Stimulated activated naive CD8-positive, alpha-beta T cell treated with anti-CD3 and anti-CD28 coated beads, Interleukin-15, Interleukin-2, amounts not matched to agents 100 ng/mL and 50 ng/mL, for 24 hours (primary cell): ENCODE data around the gene FANCG.

ENCODE experiments used
- H3K27ac Mint-ChIP-seq: one replicate; pipeline ENCODE4 v1.8.0; 2021; ENCODE audit warnings: mild to moderate bottlenecking, mixed read lengths
- H3K27me3 Mint-ChIP-seq: one replicate; pipeline ENCODE4 v1.8.0; 2021; ENCODE audit warnings: mixed read lengths
- H3K36me3 Mint-ChIP-seq: one replicate; pipeline ENCODE4 v1.8.0; 2021; ENCODE audit warnings: low read depth, mixed read lengths
- H3K4me1 Mint-ChIP-seq: one replicate; pipeline ENCODE4 v1.8.0; 2021; ENCODE audit warnings: low read depth, mixed read lengths
- H3K4me3 Mint-ChIP-seq: one replicate; pipeline ENCODE4 v1.8.0; 2021; ENCODE audit warnings: mild to moderate bottlenecking, mixed read lengths
- H3K9me3 Mint-ChIP-seq: one replicate; pipeline ENCODE4 v1.8.0; 2021; ENCODE audit warnings: mixed read lengths

The FANCG gene

DNA sequence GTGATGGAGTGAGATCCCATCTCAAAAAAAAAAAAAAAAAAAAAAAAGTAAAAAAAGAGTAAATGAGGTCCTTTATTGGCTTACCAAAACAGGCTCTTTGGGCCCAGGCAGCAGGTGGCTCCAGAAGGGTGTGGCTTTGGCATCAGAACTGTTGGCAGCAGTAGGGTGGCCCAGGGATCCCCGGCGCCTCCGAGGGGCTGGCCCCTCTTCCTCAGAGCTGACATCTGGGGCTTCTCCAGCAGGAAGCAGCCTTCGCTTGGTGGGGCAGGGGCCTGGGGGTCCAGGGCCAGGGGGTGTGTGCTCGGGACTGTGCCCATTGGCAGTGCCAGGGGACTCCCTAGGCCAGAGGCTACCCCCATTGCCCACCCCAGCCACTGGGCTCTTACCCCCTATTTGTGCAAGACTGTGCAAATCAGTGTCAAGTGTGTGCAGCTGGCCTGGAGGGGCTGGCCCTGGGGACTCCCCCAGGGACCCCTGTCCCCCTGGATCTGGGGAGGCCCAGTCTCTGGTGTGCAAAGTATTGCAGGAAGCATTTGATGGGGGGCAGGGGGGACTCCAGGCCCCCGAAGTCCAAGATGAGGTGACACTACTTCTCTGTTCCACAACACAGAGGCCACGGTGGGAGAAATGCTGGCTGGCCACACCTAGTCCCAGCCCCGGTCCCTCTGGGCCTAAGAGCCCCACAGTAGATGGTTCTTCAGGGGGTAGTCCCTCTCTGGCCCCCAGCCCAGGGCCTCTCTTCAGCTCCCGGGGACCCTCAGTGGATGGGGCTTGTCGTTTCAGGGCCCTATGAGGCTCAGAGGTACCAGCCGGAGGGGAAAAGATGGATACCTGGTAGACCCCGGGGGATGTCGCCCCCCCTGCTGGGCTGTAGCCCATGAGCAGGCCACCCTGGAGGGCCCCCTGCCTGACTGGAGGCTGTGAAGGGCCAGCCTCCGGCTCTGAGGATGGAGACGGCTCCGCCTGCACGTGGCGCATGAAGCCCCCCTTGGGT lies 27.9 kb upstream of the FANCG start:
- peaks cover 3% of the 10 kb centered on the region for H3K36me3 Mint-ChIP-seq
- H3K27ac Mint-ChIP-seq = no peak overlapping the region
- peaks cover 38% of the 10 kb centered on the region for H3K4me1 Mint-ChIP-seq
- no peaks in the 10 kb centered on the region for H3K9me3 Mint-ChIP-seq
- no peak overlapping the region for H3K4me3 Mint-ChIP-seq
- no peaks in the 10 kb centered on the region for H3K27me3 Mint-ChIP-seq

- Mint-ChIP-seq H3K36me3 (peaks cover 13% of the 10 kb centered on the region), H3K4me3 (no peak overlapping the region), H3K27me3 (no peaks in the 10 kb centered on the region), H3K27ac (no peak overlapping the region), H3K4me1 (peaks cover 32% of the 10 kb centered on the region), H3K9me3 (no peaks in the 10 kb centered on the region)
Measured at GRCh38 chr9:35106343-35106730, 26.6 kb upstream of the FANCG start.

- no peak overlapping the region for H3K4me3 Mint-ChIP-seq
- no peaks in the 10 kb centered on the region for H3K9me3 Mint-ChIP-seq
- no peak overlapping the region for H3K27ac Mint-ChIP-seq
- H3K27me3 Mint-ChIP-seq = no peaks in the 10 kb centered on the region
- H3K4me1 Mint-ChIP-seq = peaks cover 32% of the 10 kb centered on the region
- peaks cover 19% of the 10 kb centered on the region for H3K36me3 Mint-ChIP-seq
Measured at GRCh38 chr9:35105571-35106342, 26.0 kb upstream of the FANCG start.

- Mint-ChIP-seq H3K4me1 (peaks cover 33% of the 10 kb centered on the region), H3K27me3 (no peaks in the 10 kb centered on the region), H3K36me3 (peaks cover 25% of the 10 kb centered on the region), H3K4me3 (no peak overlapping the region), H3K9me3 (no peaks in the 10 kb centered on the region), H3K27ac (no peak overlapping the region)
Measured at GRCh38 chr9:35105126-35105525, 25.4 kb upstream of the FANCG start.

DNA sequence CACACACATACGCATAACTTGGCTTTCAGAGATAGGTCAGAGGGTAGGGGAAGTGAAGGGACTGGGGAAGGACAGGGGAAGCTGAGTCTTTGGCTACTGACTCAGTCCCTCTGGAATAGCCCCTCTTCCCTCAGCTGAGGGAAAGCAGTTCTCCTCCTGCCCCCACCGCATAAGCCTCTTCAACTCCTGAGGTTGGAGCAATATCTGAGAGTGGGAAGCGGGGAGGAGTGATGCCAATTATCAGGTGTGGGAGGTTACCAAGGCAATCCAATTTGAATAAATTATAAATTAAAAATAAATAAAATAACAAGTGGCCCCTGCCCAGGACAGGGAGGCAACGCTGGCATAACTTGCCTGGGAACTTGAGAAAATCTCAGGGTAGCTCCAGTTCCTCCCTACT lies 24.8 kb upstream of the FANCG start:
- no peak overlapping the region for H3K4me3 Mint-ChIP-seq
- H3K27ac Mint-ChIP-seq = no peak overlapping the region
- H3K36me3 Mint-ChIP-seq = peaks cover 31% of the 10 kb centered on the region
- no peaks in the 10 kb centered on the region for H3K27me3 Mint-ChIP-seq
- peaks cover 32% of the 10 kb centered on the region for H3K4me1 Mint-ChIP-seq
- H3K9me3 Mint-ChIP-seq = no peaks in the 10 kb centered on the region

DNA sequence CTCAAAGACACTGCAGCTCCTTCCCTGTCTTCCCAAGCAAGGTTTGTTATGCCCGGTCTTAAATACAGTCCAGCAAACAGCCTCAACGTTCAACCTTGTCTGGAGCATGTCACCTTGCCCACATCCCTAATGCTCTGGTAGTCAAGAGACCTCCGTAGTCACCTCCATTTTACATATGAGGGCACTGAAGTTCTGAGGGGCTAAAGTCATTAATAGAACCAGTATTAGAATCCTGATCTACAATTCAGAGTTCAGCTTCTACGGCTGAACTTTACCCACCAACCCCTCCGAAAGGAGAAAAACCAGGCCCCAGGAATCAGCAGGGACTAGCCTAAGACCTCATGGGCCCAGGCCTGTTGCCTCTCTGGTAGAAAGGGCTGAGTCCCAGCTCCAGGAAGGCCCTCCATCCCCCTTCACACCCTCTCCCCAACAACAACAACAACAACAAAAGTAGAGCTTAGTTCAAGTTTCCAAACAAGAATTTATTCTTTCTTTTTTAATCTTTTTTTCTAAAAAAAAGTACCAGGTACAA lies 24.0 kb upstream of the FANCG start:
- Mint-ChIP-seq H3K4me3 (peak overlapping the region; percentile 96), H3K4me1 (peaks cover 33% of the 10 kb centered on the region), H3K9me3 (no peaks in the 10 kb centered on the region), H3K27me3 (no peaks in the 10 kb centered on the region), H3K27ac (peak overlapping the region; percentile 94), H3K36me3 (peaks cover 39% of the 10 kb centered on the region)

GRCh38 chr9:35102769-35103659 lies 23.3 kb upstream of the FANCG start, which contains the start of gene STOML2:
Gene STOML2, minus strand, starts transcription at chr9:35103131. Its CDS starts 37 bp downstream, at chr9:35103094.
- H3K9me3 Mint-ChIP-seq = no peaks in the 10 kb centered on the region
- peak within 1 kb of the TSS; percentile 94 for H3K27ac Mint-ChIP-seq
- peaks cover 33% of the 10 kb centered on the region for H3K4me1 Mint-ChIP-seq
- H3K36me3 Mint-ChIP-seq = peaks cover 43% of the 10 kb centered on the region
- peak within 1 kb of the TSS; percentile 96 for H3K4me3 Mint-ChIP-seq
- H3K27me3 Mint-ChIP-seq = no peaks in the 10 kb centered on the region

GRCh38 chr9:35102465-35102768 lies 22.7 kb upstream of the FANCG start:
- Mint-ChIP-seq H3K27ac (peak overlapping the region; percentile 94), H3K27me3 (no peaks in the 10 kb centered on the region), H3K4me3 (peak overlapping the region; percentile 96), H3K9me3 (no peaks in the 10 kb centered on the region), H3K4me1 (peaks cover 39% of the 10 kb centered on the region), H3K36me3 (peaks cover 47% of the 10 kb centered on the region)

DNA sequence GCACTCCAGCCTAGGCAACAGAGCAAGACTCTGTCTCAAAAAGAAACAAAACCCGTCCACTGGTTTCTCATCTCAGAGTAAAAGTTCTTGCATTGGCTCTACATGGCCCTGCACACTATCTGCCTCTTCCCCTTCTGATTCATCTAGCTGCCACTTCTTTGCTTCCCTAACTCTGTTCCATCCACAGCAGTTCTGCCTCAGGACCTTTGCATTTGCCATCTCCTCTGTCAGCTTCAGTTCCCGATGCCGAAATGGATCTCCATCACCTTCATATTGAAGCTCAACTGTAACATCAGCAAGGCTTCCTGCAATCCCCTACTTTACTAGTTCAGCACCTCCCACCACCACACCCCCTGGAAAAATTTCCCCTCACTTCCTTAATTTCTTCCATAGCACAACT lies 17.8 kb upstream of the FANCG start:
- Mint-ChIP-seq H3K4me3 (no peak overlapping the region), H3K27ac (peak overlapping the region; percentile 49), H3K9me3 (no peaks in the 10 kb centered on the region), H3K27me3 (no peaks in the 10 kb centered on the region), H3K4me1 (peaks cover 54% of the 10 kb centered on the region), H3K36me3 (peaks cover 62% of the 10 kb centered on the region)

GRCh38 chr9:35096035-35096849 lies 16.5 kb upstream of the FANCG start, which contains the start of gene PIGO:
Gene PIGO, minus strand, starts transcription at chr9:35096591. Its CDS starts 1,026 bp downstream, at chr9:35095565.
- Mint-ChIP-seq H3K27ac (peak within 1 kb of the TSS; percentile 94), H3K9me3 (no peaks in the 10 kb centered on the region), H3K27me3 (no peaks in the 10 kb centered on the region), H3K36me3 (peaks cover 59% of the 10 kb centered on the region), H3K4me3 (peak within 1 kb of the TSS; percentile 90), H3K4me1 (peaks cover 46% of the 10 kb centered on the region)

DNA sequence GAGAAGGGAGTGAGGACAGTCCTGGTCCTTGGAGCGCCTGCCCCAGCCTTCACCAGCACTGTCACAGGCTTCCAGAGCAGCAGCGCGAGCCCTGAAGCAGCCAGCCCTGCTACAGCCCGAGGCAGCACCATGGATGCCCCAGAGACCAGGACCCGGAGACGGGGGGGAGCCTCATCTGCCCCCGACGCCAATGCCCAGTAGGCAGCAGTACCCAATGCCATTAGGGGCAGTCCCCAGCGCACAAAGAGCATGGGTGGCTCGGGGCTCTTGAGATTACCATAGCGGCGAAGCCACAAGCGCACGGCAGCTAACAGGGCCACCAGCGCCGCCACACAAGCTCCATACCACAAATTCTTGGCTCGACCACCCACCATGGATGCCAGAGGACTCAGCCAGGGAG lies 11.8 kb upstream of the FANCG start:
- Mint-ChIP-seq H3K27me3 (no peaks in the 10 kb centered on the region), H3K27ac (no peak overlapping the region), H3K4me3 (no peak overlapping the region), H3K4me1 (peaks cover 22% of the 10 kb centered on the region), H3K36me3 (peaks cover 54% of the 10 kb centered on the region), H3K9me3 (no peaks in the 10 kb centered on the region)

DNA sequence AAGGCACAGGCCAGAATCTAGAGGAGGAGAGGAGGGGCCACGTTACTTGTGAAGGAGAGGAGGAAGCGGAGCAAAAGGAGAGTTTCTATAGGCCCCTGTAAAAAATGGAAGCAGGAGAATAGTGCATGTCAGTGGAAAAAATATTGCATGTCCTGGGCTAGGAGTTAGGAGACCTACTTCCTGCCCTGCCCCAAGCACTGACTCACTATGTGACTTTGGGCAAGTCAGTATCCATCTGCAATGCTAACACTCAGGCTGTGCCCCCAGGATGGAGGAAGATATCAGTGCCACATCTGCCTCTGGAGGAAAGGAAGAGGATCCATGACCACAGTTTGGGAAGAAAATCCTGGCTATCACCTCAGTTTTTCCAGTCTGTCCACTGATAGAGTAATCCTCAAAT lies 9.7 kb upstream of the FANCG start:
- no peak overlapping the region for H3K27ac Mint-ChIP-seq
- peaks cover 54% of the 10 kb centered on the region for H3K36me3 Mint-ChIP-seq

DNA sequence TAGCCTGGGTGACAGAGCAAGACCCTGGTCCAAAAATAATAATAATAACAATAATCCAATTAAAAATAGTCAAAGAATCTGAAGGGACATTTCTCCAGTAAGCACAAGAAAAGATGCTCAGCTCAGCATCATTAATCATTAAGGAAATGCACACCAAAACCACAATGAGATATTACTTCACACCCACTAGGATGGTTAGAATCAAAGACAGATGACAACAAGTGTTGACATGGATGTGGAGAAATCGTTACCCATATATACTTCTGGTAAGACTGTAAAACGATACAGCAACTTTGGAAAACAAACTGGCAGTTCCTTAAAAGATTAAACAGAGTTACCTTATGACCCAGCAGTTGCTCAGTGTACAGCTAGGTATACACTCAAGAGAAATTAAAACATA lies 5.3 kb upstream of the FANCG start:
- peaks cover 29% of the 10 kb centered on the region for H3K36me3 Mint-ChIP-seq
- no peaks in the 10 kb centered on the region for H3K9me3 Mint-ChIP-seq
- H3K27ac Mint-ChIP-seq = no peak overlapping the region
- H3K4me3 Mint-ChIP-seq = no peak overlapping the region
- no peaks in the 10 kb centered on the region for H3K27me3 Mint-ChIP-seq
- peaks cover 4% of the 10 kb centered on the region for H3K4me1 Mint-ChIP-seq

More for the DNA sequence above, 9.7 kb upstream of the FANCG start:
- Mint-ChIP-seq H3K4me3 (no peak overlapping the region), H3K9me3 (no peaks in the 10 kb centered on the region), H3K27me3 (no peaks in the 10 kb centered on the region), H3K4me1 (peaks cover 4% of the 10 kb centered on the region)
